Upper lobe of left lung (tissue), 4 donors: Measurements from ENCODE around the gene HOMER2.

Experiments used
- CTCF ChIP-seq, 6 experiments: fragments of 450-650 bp in 4 of 6; fragments of 200-600 bp in 2 of 6; sonication (generic) in 2 of 6; IDR thresholded peaks; one replicate each; pipeline ENCODE4 v1.5.1; 2016 to 2019; ENCODE audit warnings: antibody characterized with exemption in 6 of 6
- POLR2A ChIP-seq, 4 donors: fragments of 450-650 bp; IDR thresholded peaks; one replicate each; pipeline ENCODE4 v1.5.1; 2016 to 2017; ENCODE audit warnings: antibody characterized with exemption in 4 of 4, mild to moderate bottlenecking in 2 of 4

GRCh38 chr15:82812994-82813393 is 139.5 kb downstream of the HOMER2 start:
- TF ChIP-seq POLR2A (IDR thresholded peaks at IDR 0.05): no peak
- TF ChIP-seq CTCF (IDR thresholded peaks at IDR 0.05): no peak
